Memory B cell (primary cell): Measurements from ENCODE around the gene CMTM5.
"Not testable (repeated sequence)": the region's sequence is repeated elsewhere in the genome, so short reads cannot be mapped to it uniquely, and the experiment has no call there.

ENCODE experiments used
- ATAC-seq: fragments of 150-1000 bp; cut with Tn5 transposase; 2 replicates; pipeline ENCODE4 v1.10.0; 2021; ENCODE audit warnings: low read depth, mild to moderate bottlenecking, moderate library complexity
- DNase-seq, 2 donors: peaks; one replicate each; pipeline ENCODE4 v3.0.0; 2022; ENCODE audit warnings: low spot score in 2 of 2
- H3K27ac Mint-ChIP-seq: one replicate; pipeline ENCODE4 v1.8.0; 2022; ENCODE audit warnings: mild to moderate bottlenecking, moderate library complexity, mixed read lengths
- H3K27me3 Mint-ChIP-seq: one replicate; pipeline ENCODE4 v1.8.0; 2022; ENCODE audit warnings: mixed read lengths
- H3K36me3 Mint-ChIP-seq: one replicate; pipeline ENCODE4 v1.8.0; 2022; ENCODE audit warnings: mild to moderate bottlenecking, mixed read lengths
- H3K4me1 Mint-ChIP-seq: one replicate; pipeline ENCODE4 v1.8.0; 2022; ENCODE audit warnings: mixed read lengths
- H3K4me3 Mint-ChIP-seq: one replicate; pipeline ENCODE4 v1.8.0; 2022; ENCODE audit warnings: mild to moderate bottlenecking, moderate library complexity, mixed read lengths
- H3K9me3 Mint-ChIP-seq: one replicate; pipeline ENCODE4 v1.8.0; 2022; ENCODE audit warnings: mixed read lengths

Gene CMTM5

GRCh38 chr14:23389396-23389795, 12.6 kb downstream of the CMTM5 start:
- Mint-ChIP-seq H3K4me3 (no peak overlapping the region), H3K27ac (no peak overlapping the region), H3K9me3 (no peaks in the 10 kb centered on the region), H3K4me1 (no peaks in the 10 kb centered on the region), H3K36me3 (no peaks in the 10 kb centered on the region), H3K27me3 (peaks cover 22% of the 10 kb centered on the region)
- ATAC-seq (no peak), DNase-seq (no peak)

- H3K27ac Mint-ChIP-seq, ATAC-seq, H3K36me3 Mint-ChIP-seq, H3K9me3 Mint-ChIP-seq, H3K4me3 Mint-ChIP-seq, H3K4me1 Mint-ChIP-seq, DNase-seq: not testable (repeated sequence)
- H3K27me3 Mint-ChIP-seq = peaks cover 20% of the 10 kb centered on the region
Measured at GRCh38 chr14:23389871-23390270, 13.0 kb downstream of the CMTM5 start.

GRCh38 chr14:23392613-23393012, 15.8 kb downstream of the CMTM5 start:
- ATAC-seq = no peak
- Mint-ChIP-seq H3K27ac (no peak overlapping the region), H3K27me3 (peaks cover 18% of the 10 kb centered on the region), H3K36me3 (no peaks in the 10 kb centered on the region), H3K9me3 (no peaks in the 10 kb centered on the region), H3K4me1 (no peaks in the 10 kb centered on the region), H3K4me3 (no peak overlapping the region)
- no peak for DNase-seq

DNA sequence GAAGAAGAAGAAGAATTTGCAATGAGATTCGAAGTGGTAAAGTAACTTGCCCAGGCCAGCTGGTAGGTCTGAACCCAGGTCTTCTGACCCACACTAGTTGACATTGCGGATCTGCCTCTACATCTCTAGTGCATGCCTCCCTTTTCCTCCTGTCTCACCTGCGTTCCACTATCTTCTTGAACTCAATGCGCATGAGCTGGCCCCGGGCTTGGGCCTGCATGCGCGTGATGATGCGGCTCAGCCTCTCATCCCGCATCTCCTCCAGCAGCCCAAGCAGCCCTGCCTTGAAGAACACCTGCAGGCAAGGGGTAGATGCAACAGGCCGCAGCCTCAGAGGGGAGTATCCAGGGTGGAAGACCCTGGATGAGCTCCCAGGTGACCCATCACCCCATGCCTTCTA, 19.3 kb downstream of the CMTM5 start:
- Mint-ChIP-seq H3K4me1 (no peaks in the 10 kb centered on the region), H3K36me3 (no peaks in the 10 kb centered on the region), H3K4me3 (no peak overlapping the region), H3K27ac (no peak overlapping the region), H3K27me3 (peaks cover 10% of the 10 kb centered on the region), H3K9me3 (no peaks in the 10 kb centered on the region)
- DNase-seq (no peak), ATAC-seq (no peak)

DNA sequence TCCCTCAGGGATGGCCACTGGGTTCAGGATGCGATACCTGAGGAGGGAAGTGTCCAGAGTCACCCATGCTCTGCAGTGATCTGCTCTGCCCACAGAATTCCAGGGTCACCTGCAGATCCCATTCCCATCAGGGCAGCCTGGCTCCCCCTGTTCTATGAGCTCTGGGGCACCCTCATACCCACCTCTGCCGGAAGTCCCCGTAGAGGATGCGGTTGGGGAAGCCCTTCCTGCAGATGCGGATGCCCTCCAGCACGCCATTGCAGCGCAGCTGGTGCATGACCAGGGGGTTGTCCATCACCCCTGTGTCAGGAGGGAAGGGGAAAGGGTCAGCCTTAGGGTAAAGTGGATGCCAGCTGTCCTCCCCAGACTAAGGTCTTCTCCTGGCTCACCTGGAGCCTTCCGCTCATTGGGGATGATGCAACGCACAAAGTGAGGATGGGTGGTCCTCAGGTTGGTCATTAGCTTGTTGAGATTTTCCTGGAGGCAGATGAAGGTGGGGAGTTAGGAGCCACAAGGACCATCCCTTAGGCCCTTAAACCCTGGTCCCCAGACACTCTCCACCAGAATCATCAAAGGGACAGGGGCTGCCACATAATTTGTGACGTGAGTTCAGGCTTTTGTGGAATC, 20.0 kb downstream of the CMTM5 start:
- Mint-ChIP-seq H3K27ac (no peak overlapping the region), H3K4me3 (no peak overlapping the region), H3K4me1 (no peaks in the 10 kb centered on the region), H3K9me3 (no peaks in the 10 kb centered on the region), H3K27me3 (peaks cover 13% of the 10 kb centered on the region), H3K36me3 (no peaks in the 10 kb centered on the region)
- DNase-seq (no peak), ATAC-seq (no peak)

GRCh38 chr14:23398348-23398747, 21.5 kb downstream of the CMTM5 start:
- ATAC-seq (no peak), DNase-seq (no peak)
- Mint-ChIP-seq H3K4me3 (no peak overlapping the region), H3K27ac (no peak overlapping the region), H3K9me3 (no peaks in the 10 kb centered on the region), H3K4me1 (peaks cover 4% of the 10 kb centered on the region), H3K27me3 (peaks cover 19% of the 10 kb centered on the region), H3K36me3 (no peaks in the 10 kb centered on the region)

GRCh38 chr14:23399136-23399535, 22.3 kb downstream of the CMTM5 start:
- no peak for ATAC-seq
- Mint-ChIP-seq H3K27me3 (peaks cover 19% of the 10 kb centered on the region), H3K9me3 (no peaks in the 10 kb centered on the region), H3K4me1 (peaks cover 4% of the 10 kb centered on the region), H3K4me3 (no peak overlapping the region), H3K36me3 (no peaks in the 10 kb centered on the region), H3K27ac (no peak overlapping the region)
- no peak for DNase-seq

DNA sequence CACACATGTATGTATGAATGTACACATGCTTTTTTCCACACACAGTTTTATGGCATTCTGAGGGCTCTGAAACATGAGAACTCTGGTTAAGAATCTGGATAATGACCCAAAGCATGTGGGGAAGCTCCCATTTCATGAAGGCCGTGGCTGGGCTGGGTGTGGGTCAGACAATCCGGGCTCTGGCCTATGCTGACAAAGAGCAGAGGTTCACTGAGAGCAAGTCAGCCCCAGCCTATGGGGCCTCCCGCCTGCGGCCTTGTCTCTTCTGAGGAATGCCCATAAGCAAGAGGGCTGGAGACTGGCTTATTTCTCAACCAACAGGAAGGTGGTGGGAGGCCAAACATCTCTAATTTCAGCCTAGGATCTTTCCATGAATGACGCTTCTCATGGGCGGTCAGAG, 22.7 kb downstream of the CMTM5 start:
- no peak for DNase-seq
- Mint-ChIP-seq H3K27me3 (peaks cover 19% of the 10 kb centered on the region), H3K4me3 (no peak overlapping the region), H3K9me3 (no peaks in the 10 kb centered on the region), H3K4me1 (peaks cover 4% of the 10 kb centered on the region), H3K36me3 (no peaks in the 10 kb centered on the region), H3K27ac (no peak overlapping the region)
- ATAC-seq = no peak

GRCh38 chr14:23400496-23401149, 23.8 kb downstream of the CMTM5 start:
- not testable (repeated sequence) for DNase-seq, H3K27ac Mint-ChIP-seq

GRCh38 chr14:23401291-23401690, 24.4 kb downstream of the CMTM5 start:
- H3K4me3 Mint-ChIP-seq = no peak overlapping the region
- DNase-seq = no peak

More at GRCh38 chr14:23400496-23401149, 23.8 kb downstream of the CMTM5 start:
- peaks cover 22% of the 10 kb centered on the region for H3K27me3 Mint-ChIP-seq
- ATAC-seq, H3K9me3 Mint-ChIP-seq, H3K4me1 Mint-ChIP-seq, H3K4me3 Mint-ChIP-seq, H3K36me3 Mint-ChIP-seq: not testable (repeated sequence)

DNA sequence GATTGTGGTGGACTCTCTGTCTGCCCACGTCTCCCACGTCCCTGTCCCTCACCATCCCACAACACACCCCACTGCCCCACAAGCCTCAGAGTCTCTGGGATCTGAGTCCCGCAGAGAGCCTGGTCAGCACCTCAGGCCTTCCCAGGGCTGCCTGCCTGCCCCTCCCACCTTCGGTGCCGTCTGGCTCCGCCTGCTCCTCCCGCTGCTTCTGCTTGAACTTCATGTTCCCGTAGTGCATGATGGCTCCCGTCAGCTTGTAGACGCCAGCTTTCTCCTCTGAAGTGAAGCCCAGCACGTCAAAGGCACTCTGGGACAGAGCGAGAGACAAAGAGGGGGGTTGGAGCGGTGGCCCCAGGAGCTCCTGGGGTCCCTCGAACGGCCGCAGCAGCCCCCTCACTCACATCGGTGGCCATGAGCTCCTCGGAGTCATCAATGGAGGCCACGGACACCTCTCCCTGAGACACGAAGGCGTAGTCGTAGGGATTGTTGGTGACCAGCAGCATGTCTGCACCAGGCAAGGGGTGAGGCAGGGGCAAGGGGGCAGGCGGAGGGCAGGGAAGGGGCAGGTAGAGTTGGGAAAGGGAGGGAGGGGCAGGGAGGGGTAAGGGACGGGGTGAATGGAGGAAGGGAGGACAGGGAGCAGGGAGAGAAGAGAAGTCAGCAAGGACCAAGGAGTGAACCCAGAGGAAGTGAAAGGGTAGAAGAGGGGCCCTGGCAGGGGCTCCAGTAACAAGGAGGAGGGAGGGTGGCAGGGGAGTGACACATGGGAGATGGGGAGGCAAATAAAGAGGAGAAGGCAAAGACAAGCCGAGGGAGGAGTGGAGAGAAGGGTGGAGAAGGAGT, 25.7 kb downstream of the CMTM5 start:
- no peaks in the 10 kb centered on the region for H3K36me3 Mint-ChIP-seq
- ATAC-seq = no peak
- no peak overlapping the region for H3K4me3 Mint-ChIP-seq
- peaks cover 33% of the 10 kb centered on the region for H3K27me3 Mint-ChIP-seq
- H3K27ac Mint-ChIP-seq = no peak overlapping the region
- no peak for DNase-seq
- H3K4me1 Mint-ChIP-seq = peaks cover 16% of the 10 kb centered on the region
- H3K9me3 Mint-ChIP-seq = no peaks in the 10 kb centered on the region

More at GRCh38 chr14:23401291-23401690, 24.4 kb downstream of the CMTM5 start:
- H3K27me3 Mint-ChIP-seq = peaks cover 27% of the 10 kb centered on the region
- peaks cover 9% of the 10 kb centered on the region for H3K4me1 Mint-ChIP-seq
- no peaks in the 10 kb centered on the region for H3K36me3 Mint-ChIP-seq
- H3K9me3 Mint-ChIP-seq = no peaks in the 10 kb centered on the region
- no peak for ATAC-seq
- H3K27ac Mint-ChIP-seq = no peak overlapping the region

DNA sequence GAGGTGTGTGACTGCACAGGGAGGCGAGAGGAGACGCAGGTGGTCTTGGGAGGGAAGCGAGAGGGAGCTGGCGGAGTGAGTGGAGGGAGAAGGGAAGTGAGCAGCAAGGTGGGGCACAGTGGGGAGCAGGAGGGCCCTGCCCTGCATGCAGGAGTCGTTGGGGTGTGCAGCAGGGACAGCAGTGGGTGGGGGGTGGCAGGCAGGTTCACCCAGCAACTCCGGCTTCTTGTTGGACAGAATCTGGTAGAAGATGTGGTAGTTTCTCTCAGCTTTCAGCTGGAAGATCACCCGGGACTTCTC, 26.2 kb downstream of the CMTM5 start:
- Mint-ChIP-seq H3K27ac (no peak overlapping the region), H3K4me3 (no peak overlapping the region), H3K36me3 (no peaks in the 10 kb centered on the region), H3K9me3 (no peaks in the 10 kb centered on the region), H3K4me1 (peaks cover 19% of the 10 kb centered on the region), H3K27me3 (peaks cover 36% of the 10 kb centered on the region)
- DNase-seq = no peak
- ATAC-seq = no peak

DNA sequence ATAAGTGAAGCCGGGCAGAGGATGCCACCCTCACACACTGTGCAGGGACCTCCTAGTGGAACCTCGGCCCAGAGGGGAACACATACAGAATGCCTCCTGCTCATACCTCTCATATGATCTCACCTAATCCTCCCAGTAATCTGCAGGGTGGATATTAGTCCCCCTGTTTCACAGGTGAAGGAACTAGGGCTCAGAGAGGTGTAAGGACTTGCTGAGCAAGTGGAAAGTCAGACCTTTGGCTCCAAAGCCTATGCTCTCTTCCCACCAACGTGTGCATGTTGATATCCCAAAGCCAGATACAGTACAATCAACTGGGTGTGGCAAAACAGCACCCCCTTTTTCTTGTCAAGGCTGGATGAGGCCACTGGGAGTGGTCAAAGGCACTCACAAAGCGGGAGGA, 27.1 kb downstream of the CMTM5 start:
- Mint-ChIP-seq H3K36me3 (no peaks in the 10 kb centered on the region), H3K4me1 (peaks cover 19% of the 10 kb centered on the region), H3K27me3 (peaks cover 39% of the 10 kb centered on the region), H3K9me3 (no peaks in the 10 kb centered on the region), H3K4me3 (no peak overlapping the region), H3K27ac (no peak overlapping the region)
- no peak for ATAC-seq
- DNase-seq = no peak

- no peak for ATAC-seq
- no peaks in the 10 kb centered on the region for H3K9me3 Mint-ChIP-seq
Measured at GRCh38 chr14:23404331-23404900, 27.6 kb downstream of the CMTM5 start.

More at GRCh38 chr14:23404331-23404900, 27.6 kb downstream of the CMTM5 start:
- DNase-seq = no peak
- Mint-ChIP-seq H3K27ac (no peak overlapping the region), H3K27me3 (peaks cover 42% of the 10 kb centered on the region), H3K4me3 (no peak overlapping the region), H3K4me1 (peaks cover 19% of the 10 kb centered on the region), H3K36me3 (no peaks in the 10 kb centered on the region)
